ENCODE results near the gene NOSIP. TPM values are rescaled to one million over a fixed set of nuclear protein-coding genes. Genes with fewer than 3 reads are reported as not detected.

The NOSIP gene
- total and polyA plus RNA-seq, 8 donors = 40.8 to 67.9 (median 61.2) TPM

GRCh38 chr19:49614096-49614833, 33.9 kb upstream of the NOSIP start:
- no peak for TF ChIP-seq CTCF (IDR thresholded peaks at IDR 0.05)
- Histone ChIP-seq H3K4me3 (no peak overlapping the region), H3K9me3 (no peaks in the 10 kb centered on the region), H3K27ac (peak overlapping the region in 1 of 2 donors; percentile 41), H3K27me3 (no peaks in the 10 kb centered on the region), H3K36me3 (peaks cover 0 to 73% of the 10 kb centered on the region in 2 donors), H3K4me1 (peaks cover 0 to 34% of the 10 kb centered on the region in 2 donors)
- ATAC-seq = peak; percentile 17
- DNase-seq = peak in 1 of 4 donors; percentile 71
- intact Hi-C loops (cut with DNase I) = no loop called here

GRCh38 chr19:49613374-49613773, 33.0 kb upstream of the NOSIP start:
- DNase-seq (no peak), ATAC-seq (no peak)
- intact Hi-C loops (cut with DNase I) = no loop called here
- Histone ChIP-seq H3K4me3 (no peak overlapping the region), H3K4me1 (peaks cover 0 to 34% of the 10 kb centered on the region in 2 donors), H3K36me3 (peaks cover 0 to 73% of the 10 kb centered on the region in 2 donors), H3K27ac (peak overlapping the region in 1 of 2 donors; percentile 41), H3K9me3 (no peaks in the 10 kb centered on the region), H3K27me3 (no peaks in the 10 kb centered on the region)
- TF ChIP-seq CTCF (IDR thresholded peaks at IDR 0.05) = no peak

- Histone ChIP-seq H3K27ac (no peak overlapping the region), H3K27me3 (no peaks in the 10 kb centered on the region), H3K4me3 (no peak overlapping the region), H3K4me1 (peaks cover 0 to 40% of the 10 kb centered on the region in 2 donors), H3K36me3 (peaks cover 0 to 75% of the 10 kb centered on the region in 2 donors), H3K9me3 (no peaks in the 10 kb centered on the region)
- TF ChIP-seq CTCF (IDR thresholded peaks at IDR 0.05) = no peak
- DNase-seq (no peak), ATAC-seq (no peak)
- intact Hi-C loops (cut with DNase I) = no loop called here
Measured at GRCh38 chr19:49609499-49610092, 29.2 kb upstream of the NOSIP start.

- intact Hi-C loops (cut with DNase I) = no loop called here
- Histone ChIP-seq H3K27ac (no peak overlapping the region), H3K4me3 (no peak overlapping the region), H3K4me1 (peaks cover 0 to 7% of the 10 kb centered on the region in 2 donors), H3K27me3 (no peaks in the 10 kb centered on the region), H3K9me3 (no peaks in the 10 kb centered on the region), H3K36me3 (peaks cover 0 to 99% of the 10 kb centered on the region in 2 donors)
- DNase-seq (no peak), ATAC-seq (no peak)
- TF ChIP-seq CTCF (IDR thresholded peaks at IDR 0.05) = no peak
Measured at GRCh38 chr19:49605605-49606004, 25.2 kb upstream of the NOSIP start.

GRCh38 chr19:49602806-49603205, 22.4 kb upstream of the NOSIP start:
- no peaks in the 10 kb centered on the region for H3K9me3 ChIP-seq
- H3K4me1 ChIP-seq = peaks cover 0 to 7% of the 10 kb centered on the region in 2 donors
- intact Hi-C loops (cut with DNase I) = no loop called here
- TF ChIP-seq CTCF (IDR thresholded peaks at IDR 0.05) = no peak
- H3K27me3 ChIP-seq = no peaks in the 10 kb centered on the region
- H3K36me3 ChIP-seq = peaks cover 0 to 100% of the 10 kb centered on the region in 2 donors
- no peak overlapping the region for H3K27ac ChIP-seq
- H3K4me3 ChIP-seq = no peak overlapping the region
- ATAC-seq (no peak), DNase-seq (no peak)

All from left lung (tissue), 10 donors.